H7 (cell line): ENCODE results near the gene LAPTM5. TPM values are rescaled to one million over a fixed set of nuclear protein-coding genes. Genes with fewer than 3 reads are reported as not detected.
A peak's percentile ranks its signal among the peaks of the same experiment; 100 is the strongest.
"Not testable (repeated sequence)": the region's sequence is repeated elsewhere in the genome, so short reads cannot be mapped to it uniquely, and the experiment has no call there.

ENCODE experiments used
- DNase-seq: peaks from one replicate; pipeline ENCODE4 v3.0.0; 2012
- H3K27me3 ChIP-seq: 2 replicates; pipeline ENCODE4 v1.6.0; 2011; ENCODE audit warnings: mild to moderate bottlenecking, low read length; ENCODE audit not compliant: control insufficient read depth, insufficient read depth
- H3K36me3 ChIP-seq: replicated peaks from 2 replicates; pipeline ENCODE4 v1.5.1; 2011; ENCODE audit warnings: low read length; ENCODE audit not compliant: control insufficient read depth, insufficient read depth
- H3K4me3 ChIP-seq: 2 replicates; pipeline ENCODE4 v1.5.1; 2011; ENCODE audit warnings: low read depth, mild to moderate bottlenecking, control low read depth, low read length, moderate library complexity; ENCODE audit not compliant: insufficient read depth
- total RNA-seq: library from RNA; depleted of rRNA; stranded (reverse); fragments of >200 nt; shearing (Covaris generic); gene quantifications from 2 replicates; pipeline ENCODE4 v1.2.3, GENCODE V29; 2014

LAPTM5 gene
- total RNA-seq, 1 experiment from 2014 or later, result 0.28 TPM

DNA sequence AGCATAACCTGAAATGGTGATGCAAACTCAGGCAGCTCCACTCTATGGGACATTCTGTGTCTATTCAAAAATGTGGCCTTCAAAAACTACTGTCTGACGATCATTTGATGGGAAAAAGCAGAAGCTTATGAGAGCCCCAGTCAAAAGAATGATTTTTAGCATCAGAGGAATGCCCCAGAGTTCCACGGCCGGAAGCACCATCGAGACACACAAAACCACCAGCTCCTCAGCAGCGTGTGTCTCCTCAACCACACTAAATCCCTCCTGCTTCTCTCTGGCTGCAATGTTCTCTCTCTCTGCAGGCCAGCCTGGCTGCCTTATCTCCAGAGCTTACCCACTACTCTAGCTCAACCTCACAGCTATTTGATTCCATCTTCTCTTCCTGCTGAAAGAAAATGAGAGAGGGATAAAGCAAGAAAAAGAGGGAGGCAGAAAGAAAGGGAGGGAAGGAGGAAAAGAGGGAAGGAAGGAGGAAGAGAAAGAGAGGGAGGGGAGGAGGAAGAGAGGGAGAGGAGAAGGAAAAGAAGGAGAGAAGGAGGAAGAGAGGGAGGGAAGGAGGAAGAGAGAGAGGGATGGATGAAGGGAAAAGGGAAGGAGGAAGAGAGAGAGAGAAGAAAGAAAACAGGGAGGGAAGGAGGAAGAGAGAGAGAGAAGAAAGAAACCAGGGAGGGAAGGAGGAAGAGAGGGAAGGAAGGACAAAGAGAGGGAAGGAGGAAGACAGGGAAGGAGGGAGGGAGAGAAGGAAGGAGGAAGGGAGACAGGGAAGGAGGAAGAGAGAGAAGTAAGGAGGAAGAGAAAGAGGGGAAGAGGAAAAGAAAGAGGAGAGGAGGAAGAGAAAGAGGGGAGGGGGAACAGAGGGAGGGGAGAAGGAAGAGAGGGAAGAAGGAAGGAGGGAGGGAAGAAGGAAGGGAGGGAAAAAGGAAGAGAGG is 33.5 kb upstream of the LAPTM5 start:
- Histone ChIP-seq H3K36me3 (no peaks in the 10 kb centered on the region), H3K27me3 (peaks cover 3% of the 10 kb centered on the region; the same call in 1 of the 2 replicates), H3K4me3 (no peak overlapping the region)
- DNase-seq, result no peak

- not testable (repeated sequence) for H3K27me3 ChIP-seq, DNase-seq, H3K36me3 ChIP-seq, H3K4me3 ChIP-seq
These were observed 32.6 kb upstream of the LAPTM5 start for GRCh38 chr1:30790256-30790525.

GRCh38 chr1:30789388-30790255 is 32.0 kb upstream of the LAPTM5 start:
- H3K4me3 ChIP-seq, result no peak overlapping the region
- DNase-seq, result no peak
- H3K36me3 ChIP-seq, result no peaks in the 10 kb centered on the region
- H3K27me3 ChIP-seq, result peaks cover 3% of the 10 kb centered on the region; the same call in 1 of the 2 replicates

DNA sequence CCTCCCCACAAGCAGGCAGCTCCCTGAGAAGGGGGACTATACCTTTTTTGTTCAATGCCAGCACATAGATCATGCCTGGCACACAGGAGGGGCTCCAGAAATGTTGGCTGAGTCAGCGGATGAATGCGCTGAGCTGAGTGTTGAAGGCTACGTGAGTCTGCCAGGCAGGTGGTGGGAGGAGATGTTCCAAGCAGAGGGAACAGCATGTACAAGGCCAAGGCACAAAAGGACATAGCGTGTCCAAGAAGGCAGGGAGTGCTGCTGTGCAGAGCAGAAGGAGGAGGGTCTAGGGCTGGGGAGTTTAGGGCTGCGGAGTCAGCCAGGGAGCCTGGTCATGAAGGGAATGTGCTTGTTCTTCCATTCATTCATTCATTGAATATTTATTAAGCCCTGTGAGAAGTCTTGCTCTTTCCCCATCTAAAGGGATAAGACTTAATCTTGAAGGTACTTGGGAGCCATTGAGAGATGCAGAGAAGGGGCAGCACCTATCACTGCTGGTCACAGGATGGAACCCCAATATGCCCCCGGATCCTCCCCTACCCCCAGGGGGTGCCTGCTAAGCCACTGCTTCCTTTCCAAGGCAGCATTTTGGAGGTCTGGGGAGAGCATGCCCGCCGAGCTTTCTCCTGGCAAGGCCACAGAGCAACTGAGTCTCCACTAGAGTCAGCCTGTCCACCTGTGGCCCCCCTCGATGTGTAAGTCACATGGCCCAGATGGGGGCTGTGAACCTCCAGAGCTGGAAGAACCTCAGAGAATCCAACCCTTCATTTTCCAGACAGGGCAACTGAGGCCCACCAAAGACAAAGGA is 31.2 kb upstream of the LAPTM5 start:
- H3K27me3 ChIP-seq, result peaks cover 3% of the 10 kb centered on the region; the same call in 1 of the 2 replicates
- H3K36me3 ChIP-seq, result no peaks in the 10 kb centered on the region
- no peak for DNase-seq
- H3K4me3 ChIP-seq, result no peak overlapping the region

DNA sequence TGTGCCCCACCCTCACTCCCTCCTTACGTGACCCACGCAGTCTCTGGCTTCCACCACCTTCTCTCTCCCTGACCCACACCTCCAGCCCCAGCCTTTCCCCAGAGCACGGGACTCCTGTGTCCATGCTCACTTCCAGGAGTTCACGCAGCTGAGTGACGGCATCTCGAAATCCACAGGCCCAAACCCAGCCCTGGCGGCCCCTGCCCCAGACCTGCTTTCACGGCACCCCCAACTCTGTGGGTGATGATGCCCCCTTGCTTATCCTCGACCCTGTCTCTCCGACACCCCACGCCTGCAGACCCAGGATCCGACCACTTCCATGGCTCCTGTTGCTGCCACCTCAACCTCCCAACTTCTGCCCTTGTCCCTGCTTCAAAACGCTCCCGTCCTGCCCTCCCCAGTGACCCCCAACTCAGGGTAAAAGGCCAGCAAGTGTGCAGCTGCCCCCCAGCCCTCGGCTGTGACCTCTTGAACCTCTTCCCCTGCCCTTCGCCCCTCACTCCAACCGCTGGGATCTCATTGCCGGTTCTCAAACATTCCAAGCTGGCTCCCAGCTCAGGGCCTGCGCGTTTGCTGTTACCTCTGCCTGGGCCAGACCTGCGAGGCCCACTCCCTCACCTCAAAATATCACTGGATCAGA is 30.4 kb upstream of the LAPTM5 start:
- Histone ChIP-seq H3K4me3 (no peak overlapping the region), H3K27me3 (peaks cover 3% of the 10 kb centered on the region; the same call in 1 of the 2 replicates), H3K36me3 (no peaks in the 10 kb centered on the region)
- peak; percentile 34 for DNase-seq

DNA sequence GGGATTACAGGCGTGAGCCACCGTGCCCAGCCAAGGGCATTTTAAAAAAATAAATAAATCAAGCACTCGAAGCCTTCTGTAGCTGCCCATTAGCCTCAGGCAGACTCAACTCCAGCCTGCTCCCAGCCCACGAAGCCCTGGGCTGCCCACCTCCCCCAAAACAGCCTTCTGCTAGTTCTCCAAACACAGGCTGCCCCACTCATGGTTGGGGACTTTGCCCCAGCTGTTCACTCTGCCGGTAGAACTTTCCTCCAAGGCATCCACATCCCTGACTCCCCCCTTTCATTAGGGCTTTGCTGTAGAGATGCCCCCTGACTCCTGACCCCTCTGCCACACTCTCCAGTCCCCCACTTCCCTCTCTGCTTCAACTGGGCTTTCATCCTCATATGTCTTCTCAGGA is 29.7 kb upstream of the LAPTM5 start:
- no peak for DNase-seq
- Histone ChIP-seq H3K27me3 (peaks cover 3% of the 10 kb centered on the region; the same call in 1 of the 2 replicates), H3K36me3 (no peaks in the 10 kb centered on the region)

DNA sequence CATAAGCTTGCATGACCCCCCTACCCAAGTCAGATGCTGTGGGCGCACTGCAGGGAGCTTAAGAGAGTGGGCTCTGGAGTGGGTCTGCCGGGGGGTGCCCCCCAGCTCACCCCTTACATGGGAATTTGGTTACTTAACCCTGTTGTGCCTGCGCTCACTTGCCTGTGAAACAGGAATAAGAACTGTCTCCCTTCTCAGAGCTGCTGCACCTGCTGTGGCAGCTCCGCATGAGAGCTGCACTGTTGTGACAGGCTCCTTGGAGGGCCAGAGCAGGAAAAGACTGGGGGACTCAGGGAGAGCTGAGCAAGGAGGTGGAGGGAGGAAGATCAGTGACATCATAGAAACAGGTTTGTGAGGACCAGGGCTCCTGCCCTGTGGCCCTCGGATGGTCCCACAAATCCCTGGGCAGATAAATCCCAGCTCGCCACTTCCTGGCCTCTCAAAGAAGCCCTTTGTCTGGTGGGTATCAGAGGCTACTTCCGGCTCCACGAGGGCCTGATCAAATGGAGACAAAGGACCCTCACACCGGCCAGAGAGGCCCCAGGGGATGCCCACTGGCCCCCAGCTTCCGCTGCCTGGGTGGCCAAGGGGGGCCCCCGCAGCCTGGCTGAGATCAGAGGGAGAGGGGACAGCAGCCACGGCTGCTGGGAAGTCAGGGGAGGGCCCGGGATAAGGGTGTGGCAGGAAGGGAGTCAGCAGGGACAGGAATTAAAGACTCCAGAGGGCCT is 28.9 kb upstream of the LAPTM5 start:
- no peaks in the 10 kb centered on the region for H3K27me3 ChIP-seq
- H3K4me3 ChIP-seq, result no peak overlapping the region
- DNase-seq, result peak; percentile 72
- no peaks in the 10 kb centered on the region for H3K36me3 ChIP-seq

More for the DNA sequence above, 29.7 kb upstream of the LAPTM5 start:
- H3K4me3 ChIP-seq, result no peak overlapping the region

DNA sequence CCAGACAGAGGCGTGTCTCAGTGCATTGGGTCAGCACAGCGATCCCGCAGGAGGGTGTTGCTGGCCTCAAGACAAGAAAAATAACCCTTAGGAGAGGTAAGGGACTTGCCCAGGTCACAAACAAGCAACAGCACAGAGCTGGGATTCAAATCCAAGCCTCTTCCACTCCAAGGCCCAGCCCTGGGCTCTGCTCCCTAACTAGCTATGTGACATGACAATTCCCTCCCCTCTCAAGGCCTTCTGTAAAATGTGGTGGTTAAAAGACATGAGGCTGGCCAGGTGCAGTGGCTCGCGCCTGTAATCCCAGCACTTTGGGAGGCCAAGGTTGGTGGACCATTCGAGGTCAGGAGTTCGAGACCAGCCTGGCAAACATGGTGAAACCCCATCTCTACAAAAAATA is 28.1 kb upstream of the LAPTM5 start:
- DNase-seq, result no peak
- H3K36me3 ChIP-seq, result no peaks in the 10 kb centered on the region
- no peak overlapping the region for H3K4me3 ChIP-seq
- no peaks in the 10 kb centered on the region for H3K27me3 ChIP-seq

DNA sequence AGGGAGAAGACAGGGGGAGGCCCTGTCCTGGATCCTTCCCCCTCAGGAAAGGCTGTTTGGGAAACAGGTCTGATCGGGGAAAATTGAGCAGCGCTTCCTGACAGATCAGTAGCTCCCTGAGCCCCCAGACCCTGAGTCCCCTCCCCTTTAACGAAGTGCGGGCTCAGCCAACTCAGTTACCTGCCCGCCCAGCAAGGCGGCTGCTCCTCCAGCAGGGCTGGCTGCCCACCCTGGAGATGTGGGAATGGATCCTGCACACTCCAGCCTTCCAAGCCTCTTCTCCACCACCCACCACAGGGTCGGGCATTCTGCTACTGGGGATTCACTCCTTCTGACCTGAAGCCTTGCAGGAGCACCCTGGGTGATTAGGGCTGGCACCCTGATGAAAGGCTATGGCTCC is 27.6 kb upstream of the LAPTM5 start:
- no peak for DNase-seq
- Histone ChIP-seq H3K36me3 (no peaks in the 10 kb centered on the region), H3K27me3 (no peaks in the 10 kb centered on the region), H3K4me3 (no peak overlapping the region)

DNA sequence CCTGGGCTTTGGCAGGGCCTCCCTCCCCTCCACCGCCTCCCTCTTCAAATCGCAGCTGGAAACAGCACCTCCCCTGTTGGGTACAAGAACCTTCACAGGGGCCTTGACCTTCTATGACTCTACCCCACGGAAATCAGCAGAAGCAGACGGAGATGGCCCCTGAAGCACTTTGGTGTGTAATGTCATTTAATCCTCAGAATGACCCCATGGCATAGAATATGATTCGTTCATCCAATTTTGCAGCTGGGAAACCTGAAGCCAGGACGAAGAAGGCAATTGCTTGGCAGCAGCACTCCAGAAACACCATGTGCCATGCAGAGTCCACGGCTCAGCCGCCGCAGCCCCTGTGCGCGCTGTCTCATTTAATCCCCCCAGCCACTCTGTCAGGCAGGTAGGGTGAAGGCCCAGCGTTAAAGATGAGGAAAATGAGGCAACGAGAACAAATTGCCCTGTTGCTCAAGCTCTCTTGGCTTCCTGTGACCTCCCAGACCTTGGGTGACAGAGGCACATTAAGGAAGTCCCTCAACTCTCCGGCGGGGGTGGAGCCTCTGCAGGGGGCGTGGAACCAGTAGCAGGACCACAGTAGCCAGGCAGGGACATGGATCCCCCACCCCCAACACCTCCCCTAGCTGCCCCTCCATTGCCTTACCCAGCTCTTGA is 25.8 kb upstream of the LAPTM5 start:
- no peak overlapping the region for H3K4me3 ChIP-seq
- no peak for DNase-seq
- no peaks in the 10 kb centered on the region for H3K36me3 ChIP-seq
- H3K27me3 ChIP-seq, result no peaks in the 10 kb centered on the region

DNA sequence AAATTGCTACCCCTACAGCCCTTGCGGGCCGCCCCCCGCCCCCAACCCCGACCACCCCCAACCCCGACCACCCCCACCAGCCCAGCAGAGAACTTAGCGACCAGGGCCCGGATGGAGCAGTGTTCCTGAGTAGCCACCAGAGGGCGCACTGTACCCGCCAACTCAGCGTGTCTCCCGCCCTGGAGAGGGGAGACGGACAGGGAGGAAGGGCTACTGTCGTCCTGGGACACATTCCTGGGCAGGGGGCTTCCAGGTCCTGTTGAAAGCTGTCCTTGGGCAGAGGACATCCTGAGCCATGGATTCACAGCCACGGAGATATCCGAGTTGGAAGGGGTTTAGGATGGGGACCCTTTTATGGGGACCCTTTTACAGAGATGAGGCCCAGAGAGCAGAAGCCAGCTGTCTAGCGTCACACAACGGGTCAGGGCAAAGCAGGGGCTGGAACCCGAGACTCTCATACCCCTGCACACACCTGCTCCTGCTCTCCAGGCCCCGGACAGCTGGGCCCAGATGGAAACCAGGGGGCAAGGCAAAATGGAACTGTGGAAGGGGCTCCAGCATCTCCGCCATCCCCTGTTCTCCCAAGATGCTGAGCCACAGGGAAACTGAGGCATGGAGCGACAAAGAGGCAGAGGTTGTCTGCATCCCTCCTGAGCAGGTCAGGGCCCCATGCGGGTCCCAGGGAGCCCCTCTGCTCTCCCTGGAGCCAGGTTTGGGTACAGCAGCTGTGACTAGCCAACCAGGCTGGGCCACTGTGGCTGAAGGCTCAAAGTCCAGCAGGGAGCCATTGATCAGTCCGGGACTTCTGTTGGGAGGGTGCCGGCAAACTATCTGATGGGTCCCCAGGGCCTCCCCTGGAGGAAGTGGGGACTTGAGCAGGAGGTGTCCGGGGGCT is 25.0 kb upstream of the LAPTM5 start:
- DNase-seq, result peak; percentile 96
- Histone ChIP-seq H3K36me3 (no peaks in the 10 kb centered on the region), H3K27me3 (no peaks in the 10 kb centered on the region), H3K4me3 (no peak overlapping the region)

DNA sequence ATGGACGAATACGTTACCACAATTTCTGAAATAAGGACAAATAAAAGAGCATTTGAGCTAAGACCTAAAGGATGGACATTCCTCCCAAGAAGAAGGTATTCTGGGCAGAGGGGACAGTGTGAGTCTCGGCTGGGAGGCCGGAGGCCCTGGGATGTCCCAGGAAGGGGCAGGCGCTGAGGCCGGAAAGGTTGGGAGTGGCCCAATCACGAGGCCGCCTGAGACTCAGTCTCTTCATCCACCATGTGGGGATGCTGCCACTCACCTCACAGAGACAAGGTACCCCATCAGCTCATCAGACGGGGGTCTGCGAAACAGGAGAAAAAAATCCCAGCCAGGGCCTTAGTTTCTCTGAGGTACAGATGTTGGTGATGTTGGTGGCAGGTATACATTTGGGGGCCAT is 24.3 kb upstream of the LAPTM5 start:
- DNase-seq, result no peak
- Histone ChIP-seq H3K36me3 (no peaks in the 10 kb centered on the region), H3K4me3 (no peak overlapping the region), H3K27me3 (no peaks in the 10 kb centered on the region)
